Measurements from ENCODE around the gene RRBP1.
A peak's percentile ranks its signal among the peaks of the same experiment; 100 is the strongest.

The RRBP1 gene

DNA sequence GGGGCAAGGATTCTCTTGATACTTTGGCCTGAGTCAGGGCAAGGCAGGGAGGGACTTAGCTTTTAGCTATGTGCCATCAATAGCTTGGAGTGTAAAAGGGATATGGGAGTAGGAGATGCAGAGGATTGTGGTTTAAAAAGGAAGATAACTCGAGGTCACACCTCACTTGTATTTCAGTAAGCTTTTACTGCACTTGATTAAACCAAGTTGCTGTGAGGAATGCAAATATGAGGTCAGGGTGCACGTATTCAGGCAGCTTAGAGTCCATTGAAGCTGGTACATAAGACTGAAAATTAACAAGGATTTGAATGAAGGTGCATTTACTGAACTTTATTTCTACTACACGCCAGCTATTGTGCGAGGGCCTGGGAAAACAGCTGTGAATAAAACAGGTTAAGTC is 80.1 kb downstream of the RRBP1 start:
- no peak for DNase-seq

DNA sequence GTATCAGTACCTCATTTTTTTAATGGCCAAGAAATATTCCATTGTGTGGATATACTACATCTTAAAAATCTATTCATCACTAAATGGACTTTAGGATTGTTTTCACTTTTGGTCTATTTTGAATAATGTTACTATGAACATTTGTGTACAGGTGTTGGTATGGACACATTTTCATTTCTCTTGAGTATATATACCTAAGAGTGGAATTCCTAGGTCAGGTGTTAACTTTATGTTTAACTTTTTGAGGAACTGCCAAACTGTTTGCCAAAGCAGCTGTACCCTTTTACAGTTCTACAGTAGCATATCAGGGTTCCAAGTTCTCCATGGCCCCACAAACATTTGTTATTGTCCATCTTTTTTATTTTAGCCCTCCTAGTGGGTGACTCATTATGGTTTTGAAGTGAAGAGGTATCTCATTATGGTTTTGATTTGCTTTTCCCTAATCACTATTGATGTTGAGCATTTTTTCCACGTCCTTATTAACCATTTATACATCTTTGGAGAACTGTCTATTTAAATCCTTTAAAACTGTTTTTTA is 84.0 kb downstream of the RRBP1 start:
- DNase-seq, result no peak

DNA sequence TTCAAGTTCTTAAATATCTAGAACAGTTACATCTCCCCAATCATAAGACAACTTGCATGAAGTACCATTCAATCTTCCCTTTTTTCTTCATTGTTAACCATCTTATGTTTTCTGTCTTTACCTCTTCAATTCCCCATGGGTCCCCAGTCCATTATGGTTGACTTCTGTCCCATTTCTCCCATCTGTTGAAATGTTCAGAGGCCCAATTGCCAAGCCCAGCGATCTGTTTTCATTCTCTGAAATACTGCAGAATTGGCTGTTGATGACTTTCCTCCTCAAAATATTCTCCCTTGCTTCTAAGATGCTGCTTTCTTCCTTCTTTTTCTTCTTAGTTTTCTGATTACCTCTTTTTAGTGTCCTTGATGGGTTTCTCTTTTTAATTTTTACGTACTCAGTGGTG is 86.2 kb downstream of the RRBP1 start:
- DNase-seq, result no peak

DNA sequence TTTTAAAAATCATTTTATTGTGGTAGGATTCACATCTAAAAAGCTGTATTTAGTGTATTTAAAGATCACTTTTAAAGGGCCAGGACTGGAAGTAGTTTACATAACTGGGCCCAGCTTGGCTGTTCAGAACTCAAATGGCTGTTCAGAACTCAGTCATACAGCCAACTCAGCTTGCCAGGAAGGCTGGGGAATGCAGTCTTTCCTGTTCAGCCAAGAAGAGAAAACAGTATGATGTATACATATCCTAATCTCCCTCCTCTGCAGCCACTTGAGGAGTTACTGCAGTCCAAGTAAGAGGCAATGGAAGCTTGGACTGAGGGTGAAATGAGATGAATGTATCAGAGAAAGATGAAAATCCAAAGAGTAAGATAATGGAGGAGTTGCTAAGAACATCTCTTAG is 87.6 kb downstream of the RRBP1 start:
- DNase-seq, result no peak

DNA sequence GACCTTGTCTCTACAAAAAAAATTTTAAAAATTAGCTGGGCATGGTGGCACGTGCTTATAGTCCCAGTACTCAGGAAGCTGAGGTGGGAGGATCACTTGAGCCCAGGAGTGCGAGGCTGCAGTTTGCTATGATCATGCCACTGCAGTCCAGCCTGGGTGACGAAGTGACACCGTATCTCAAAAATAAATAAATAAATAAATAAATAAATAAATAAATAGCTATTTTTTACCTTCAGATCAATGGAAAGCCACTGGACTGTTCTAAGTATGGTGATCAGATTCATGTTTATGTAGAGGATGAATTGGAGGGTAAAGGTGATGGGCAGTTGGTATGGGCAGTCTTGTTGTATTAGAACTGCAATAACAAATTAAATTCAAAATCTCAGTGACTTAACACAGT is 88.1 kb downstream of the RRBP1 start:
- no peak for DNase-seq

DNA sequence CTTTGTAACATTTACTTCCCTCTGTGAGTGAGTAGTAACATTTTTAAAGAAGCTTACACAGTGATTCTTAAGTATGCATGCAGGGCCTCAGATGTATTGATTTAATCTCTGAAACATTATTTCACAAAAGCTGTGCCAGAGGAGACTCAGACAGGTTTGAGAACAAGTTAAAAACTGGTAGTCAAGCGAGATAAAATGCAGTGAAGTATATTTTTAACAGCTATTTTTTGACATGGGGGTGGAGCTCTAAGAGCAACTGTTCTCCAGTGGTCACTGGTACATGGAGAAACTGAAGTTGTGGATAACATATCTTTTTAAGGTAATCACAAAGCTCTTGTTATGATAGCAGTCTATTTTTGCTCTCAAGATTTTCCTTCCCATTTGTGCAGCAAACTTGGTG is 91.8 kb downstream of the RRBP1 start:
- DNase-seq, result no peak

DNA sequence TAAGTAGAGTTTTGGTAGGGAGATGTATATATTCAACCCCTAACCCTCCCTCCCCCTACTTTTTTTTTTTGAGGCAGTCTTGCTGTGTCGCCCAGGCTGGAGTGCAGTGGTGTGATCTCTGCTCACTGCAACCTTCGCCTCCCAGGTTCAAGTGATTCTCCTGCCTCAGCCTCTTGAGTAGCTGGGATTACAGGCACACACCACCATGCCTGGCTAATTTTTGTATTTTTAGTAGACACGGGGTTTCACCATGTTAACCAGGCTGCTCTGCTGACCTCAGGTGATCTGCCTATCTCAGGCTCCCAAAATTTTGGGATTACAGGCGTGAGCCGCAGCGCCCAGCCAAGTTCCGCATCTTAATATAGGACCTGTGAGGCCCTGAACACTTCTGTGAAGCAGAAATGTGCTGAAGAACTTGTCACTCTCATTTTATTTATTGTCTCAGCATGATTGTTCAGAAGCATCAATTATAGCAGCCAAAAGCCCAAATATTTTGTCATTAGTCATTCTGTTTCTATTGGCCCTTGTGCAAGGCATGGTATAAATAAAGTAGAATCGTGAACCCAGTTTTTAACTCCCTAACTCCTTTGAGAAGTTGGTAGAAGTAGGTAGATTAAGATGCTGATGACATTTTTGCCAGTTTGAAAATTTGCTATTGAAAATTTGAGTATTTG is 92.7 kb downstream of the RRBP1 start:
- DNase-seq, result no peak

DNA sequence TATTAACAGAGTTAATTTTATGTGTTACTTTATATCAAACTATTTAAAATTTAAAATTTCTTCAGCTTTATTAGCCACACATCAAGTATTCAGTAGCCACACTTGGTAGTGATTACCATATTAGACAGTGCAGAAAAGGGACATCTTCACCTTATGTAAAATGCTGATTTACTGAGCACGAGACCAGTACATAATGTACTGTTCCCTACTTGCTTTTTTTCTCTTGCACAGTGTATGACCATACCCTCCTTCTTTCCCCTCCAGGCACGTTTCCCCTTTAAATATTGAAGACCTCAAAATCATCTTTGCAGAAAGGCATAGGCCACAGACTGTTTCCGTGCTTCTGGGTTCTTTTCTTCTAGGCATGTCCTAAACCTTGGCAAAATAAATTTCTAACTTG is 94.2 kb downstream of the RRBP1 start:
- DNase-seq, result no peak

DNA sequence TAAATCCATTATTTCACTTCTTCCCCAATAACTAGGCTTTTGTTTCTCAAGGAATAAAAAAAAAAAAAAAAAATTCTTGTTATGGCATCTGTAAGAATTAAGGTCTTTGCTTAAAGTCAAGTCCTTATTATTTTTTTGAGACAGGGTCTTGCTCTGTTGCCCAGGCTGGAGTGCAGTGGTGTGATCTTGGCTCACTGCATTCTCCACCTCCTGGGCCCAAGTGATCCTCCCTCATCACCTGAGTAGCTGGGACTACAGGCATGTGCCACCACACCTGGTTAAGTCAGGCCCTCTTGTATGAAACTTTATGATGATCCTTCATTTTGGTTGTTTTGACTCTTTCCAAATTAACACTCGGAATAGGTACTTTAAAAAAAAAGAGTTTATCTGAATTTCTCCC is 94.9 kb downstream of the RRBP1 start:
- no peak for DNase-seq

DNA sequence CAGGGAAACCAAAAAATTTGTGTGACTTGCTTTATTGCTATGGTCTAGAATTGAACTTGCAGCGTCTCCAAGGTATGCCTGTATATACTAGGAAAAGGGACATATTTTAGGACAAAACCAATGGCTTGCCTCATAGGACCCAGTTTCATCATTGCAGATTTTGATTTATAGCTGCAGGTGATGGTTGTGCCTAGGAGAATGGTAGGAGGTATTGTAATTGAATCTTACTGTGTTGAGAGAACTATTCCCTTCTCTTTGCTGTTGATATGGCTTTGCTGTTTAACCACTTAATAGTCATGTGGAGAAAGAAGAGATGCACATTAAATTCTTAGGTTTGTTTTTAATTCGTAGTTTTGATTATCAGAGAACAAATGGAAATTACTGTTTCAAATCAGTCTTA is 95.8 kb downstream of the RRBP1 start:
- DNase-seq, result no peak

DNA sequence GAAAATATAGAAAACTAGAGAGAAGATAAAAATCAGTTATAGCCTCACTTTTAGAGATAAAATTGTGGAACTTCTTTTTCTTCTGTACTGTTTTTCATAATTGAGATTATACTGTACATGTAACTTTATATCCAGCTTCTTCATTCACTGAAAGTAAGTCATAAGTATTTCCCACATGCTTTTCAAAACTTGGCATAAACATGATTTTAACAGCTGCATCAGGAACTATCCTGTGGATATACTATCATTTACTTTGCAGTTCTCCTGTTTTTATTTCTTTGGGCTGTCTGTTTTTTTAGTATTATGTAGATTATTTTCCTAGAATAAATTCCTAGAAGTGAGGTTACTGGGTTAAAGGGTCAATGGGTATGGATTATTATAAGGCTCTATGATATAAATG is 97.4 kb downstream of the RRBP1 start:
- no peak for DNase-seq

DNA sequence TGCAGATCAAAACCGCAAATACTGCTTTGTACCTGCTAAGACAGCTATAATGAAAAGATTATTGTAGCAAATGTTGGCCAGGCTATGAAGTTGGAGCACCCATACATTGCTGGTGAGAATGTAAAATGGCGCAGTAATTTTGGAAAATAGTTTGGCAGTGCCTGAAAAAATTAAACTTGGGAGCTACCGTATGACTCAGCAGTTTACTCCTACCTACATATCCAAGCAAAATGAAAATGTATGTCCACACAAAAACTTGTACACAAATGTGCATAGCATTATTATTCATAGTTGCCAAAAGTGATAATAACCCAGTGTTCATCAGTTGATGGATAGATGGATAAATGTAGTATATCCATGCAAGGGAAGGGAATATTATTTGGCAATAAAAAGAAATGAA is 98.9 kb downstream of the RRBP1 start:
- DNase-seq, result no peak

DNA sequence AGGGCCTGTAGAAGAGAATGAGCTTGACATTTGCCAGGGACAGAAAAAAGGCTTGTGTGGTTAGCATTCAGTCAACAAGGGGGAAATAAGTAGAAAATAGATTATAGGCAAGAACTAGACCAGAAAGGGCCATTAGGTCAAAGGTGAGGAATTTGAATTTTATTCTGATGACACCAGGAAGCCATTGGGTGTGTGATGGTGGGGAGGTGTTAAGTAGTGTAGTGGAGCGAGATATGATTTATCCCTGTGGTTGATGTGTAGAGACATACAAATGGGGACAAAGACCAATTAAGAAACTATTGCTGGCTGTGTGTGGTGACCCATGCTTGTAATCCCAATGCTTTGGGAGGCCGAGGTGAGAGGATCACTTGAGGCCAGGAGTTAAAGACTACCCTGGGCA is 101.1 kb downstream of the RRBP1 start:
- no peak for DNase-seq

DNA sequence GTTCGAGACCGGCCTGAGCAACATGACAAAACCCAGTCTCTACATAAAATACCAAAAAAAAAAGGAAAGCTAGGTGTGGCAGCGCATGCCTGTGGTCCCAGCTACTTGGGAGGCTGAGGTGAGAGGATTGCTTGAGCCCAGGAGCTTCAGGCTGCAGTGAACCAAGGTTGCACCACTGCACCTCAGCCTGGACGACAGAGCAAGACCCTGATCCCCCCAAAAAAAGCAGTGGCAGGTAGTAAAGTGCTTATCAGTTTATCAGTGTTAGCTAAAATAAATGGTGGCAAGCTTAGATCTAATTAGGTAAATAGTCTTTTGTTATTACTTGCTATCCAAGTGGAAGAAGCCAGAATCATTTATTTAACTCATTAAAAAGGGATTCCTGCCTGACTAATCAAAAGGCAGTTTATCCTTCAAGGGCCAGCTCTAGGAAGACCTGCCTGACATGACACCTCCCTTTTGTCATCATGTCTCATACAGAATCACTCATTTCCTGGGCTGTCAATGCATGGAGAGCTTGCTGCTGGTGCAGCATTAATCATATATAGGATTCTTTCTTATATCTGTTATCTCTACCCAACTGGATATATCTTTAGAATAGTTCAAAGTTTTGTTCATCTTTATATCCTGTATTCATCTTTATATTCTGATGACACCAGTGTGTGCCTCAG is 102.5 kb downstream of the RRBP1 start:
- no peak for DNase-seq

DNA sequence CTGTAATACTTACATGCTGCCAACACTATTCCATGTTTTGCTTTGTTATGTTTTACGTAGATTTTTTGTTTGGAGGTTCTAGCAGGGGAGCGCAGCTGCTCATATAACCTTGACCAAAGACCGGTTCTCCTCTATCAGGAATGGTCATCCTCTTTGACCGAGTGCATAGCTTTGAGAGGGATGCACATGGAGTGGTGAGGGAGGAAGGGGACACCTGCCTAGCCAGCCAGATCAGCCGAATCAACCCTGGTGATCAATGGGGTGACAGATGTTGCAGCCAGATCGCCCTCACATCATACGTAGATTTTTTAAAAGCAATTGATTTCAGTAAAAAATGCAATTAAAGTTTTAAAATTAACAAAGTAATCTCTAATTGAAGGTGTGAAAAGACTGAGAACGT is 105.8 kb downstream of the RRBP1 start:
- no peak for DNase-seq

DNA sequence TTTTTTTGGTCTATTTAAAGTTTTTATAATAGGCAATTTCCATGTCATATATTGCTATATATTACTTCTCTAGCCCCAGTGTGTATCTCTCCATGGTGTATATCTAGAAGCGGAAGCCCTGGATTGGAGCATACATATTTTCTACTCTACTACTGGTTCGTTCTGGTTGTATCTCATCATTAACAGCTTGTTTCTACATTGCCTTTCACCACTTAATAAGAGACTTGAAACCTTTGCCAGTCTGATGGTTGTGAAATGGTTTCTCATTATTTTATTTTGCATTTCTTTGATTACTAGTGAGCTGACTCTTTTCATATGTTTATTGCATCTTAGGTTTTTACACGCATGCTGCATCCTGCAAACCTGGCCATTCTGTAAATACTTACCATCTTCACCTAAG is 108.6 kb downstream of the RRBP1 start:
- DNase-seq, result no peak

DNA sequence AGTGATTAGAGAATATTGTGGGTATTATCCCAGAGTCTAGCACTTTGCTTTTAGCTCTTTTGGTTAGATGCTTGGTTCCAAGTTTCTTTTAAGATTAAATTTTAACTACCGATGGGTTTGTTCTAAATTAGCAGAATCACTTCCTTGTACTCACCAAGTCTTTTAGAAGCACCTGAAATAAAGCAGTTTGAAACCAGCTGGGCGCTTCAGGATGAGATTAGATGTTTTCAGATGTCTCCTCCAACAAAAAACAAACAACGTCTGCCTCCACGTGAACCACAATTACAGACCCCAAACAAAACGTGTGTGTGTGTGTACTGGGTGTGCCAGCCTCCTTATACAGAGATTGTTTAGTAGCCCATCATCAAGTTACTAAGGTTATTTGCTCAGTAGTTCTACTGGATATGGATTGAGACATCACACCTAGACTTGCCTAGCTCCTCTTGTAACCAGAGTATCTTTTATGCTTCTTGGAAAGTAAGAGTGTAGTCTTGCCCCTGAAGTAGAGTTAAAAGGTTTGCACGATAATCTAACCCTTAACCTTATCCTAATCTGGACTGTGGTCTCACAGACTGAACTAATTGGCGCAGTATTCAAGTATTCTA is 109.9 kb downstream of the RRBP1 start:
- no peak for DNase-seq

DNA sequence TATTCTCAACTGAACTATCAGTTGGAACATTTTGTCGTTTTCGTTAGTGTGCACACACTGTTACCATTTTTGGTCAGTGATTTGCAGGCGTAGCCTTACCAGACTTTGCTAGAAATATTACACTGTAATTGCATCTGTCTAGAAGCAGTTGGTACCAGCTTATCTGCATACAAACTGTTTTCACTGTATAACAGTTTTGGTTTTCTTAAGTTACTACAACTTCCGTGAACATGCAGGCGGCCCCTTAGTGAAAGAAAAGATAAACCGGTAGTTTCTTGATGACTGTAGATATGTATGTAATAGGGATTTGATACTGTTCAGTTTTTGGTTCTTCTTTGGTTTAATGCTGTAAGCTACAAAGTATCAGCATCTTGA is 110.9 kb downstream of the RRBP1 start:
- no peak for DNase-seq

DNA sequence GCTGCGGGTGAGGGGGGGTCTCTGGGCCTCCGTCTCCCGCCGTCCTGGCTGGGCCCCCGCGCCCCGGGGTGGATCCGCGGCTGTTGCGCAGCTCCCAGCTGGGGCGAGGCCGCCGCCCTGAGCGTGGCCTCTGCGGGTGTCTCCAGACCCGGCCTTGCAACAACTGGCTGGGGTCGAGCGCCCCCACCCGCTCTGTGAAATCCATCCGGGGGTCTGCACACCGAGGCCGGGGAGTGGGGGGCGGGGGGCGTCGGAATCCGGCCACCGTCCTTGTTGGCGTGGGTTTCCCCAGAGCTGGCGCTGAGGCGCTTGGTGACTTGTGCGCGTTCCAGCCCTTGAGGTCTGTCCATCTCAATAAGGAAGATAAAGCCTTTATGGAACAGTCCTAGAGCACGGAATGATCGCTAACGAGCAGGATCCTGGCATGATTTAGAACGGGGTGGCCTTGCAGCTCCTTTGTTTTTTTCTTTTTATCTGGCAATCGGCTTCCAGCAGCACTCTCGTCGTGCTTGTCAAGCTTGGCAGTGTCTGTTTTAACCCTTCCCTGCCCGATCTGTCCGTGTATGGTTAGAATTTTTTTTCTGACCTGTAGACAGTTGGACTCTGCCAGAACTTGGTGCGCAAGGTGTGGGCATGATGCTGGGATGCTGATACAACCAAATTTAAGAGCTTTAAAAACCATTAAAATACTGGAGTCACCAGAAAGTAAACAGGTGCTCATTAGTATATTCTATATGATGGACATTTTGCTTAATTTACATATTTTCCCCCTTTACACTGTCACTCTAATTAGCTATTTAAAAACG is 111.5 kb downstream of the RRBP1 start:
- DNase-seq, result peak; percentile 67

DNA sequence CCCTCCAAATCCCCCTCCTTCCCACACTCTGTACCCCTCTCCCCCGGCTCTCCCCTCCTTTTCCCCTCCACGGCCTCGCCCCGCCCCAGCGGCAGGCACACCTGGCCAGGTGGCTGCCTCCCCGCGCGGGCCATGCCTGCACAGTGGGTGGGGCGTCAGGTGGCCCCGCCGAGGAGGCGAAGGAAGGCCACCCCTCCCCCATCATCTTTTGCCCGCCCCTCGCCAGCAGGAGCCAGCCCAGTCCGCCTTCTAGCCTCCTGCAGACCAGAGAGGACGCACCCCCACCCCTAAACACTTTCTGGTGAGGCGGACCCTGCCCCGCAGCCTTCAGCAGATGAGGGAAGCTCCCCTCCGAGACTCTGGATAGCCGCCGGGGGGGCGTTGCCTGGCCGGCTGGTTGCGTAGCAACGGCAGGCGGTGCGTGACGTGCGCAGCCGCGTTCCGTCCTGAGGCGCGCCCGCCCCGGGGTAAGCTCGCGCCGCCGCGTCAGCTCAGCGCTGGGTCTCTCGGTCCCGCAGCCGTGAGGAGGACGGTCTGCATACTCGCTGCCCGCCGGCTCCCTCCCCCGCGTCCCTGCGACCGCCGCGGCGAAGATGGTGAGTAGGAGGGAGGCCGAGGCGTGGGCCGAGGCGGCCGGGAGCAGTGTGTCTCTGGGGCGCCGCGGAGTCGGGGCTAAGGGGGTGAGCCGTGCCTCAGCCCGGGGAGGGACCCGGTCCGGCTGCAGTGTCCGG is 112.3 kb downstream of the RRBP1 start, which contains the start of gene DSTN:
Gene DSTN, plus strand, starts transcription at position 460 of the 731 bp plus-strand sequence. Its CDS starts 134 bp downstream, at position 594.
- DNase-seq, result peak; percentile 92

DNA sequence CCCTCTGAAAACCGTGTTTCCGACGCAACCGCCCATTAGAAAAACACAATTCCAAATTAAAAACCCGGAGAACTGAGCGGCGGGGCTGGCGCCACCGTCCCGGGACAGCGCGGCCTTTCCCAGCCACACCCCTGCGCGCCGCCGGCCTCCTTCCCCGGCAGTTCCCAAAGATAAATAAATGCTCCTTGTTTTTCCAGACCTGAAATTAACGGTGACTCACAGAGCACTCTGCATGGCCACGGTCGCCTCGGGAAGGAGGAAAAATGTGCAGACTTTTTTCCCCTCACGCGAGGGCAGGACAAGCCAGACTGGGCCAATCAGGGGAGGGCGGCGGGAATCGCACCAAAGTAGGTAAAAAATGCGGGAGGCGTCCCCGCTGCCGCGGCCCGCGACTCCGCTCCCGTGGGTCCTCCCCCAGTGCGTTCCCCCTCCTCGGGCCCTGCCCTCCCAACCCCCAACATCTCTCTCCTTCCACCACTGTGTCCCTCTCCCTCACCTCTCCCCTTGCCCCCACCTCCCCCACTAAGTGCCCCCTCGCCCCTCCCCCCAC is 113.0 kb downstream of the RRBP1 start:
- peak; percentile 44 for DNase-seq

DNA sequence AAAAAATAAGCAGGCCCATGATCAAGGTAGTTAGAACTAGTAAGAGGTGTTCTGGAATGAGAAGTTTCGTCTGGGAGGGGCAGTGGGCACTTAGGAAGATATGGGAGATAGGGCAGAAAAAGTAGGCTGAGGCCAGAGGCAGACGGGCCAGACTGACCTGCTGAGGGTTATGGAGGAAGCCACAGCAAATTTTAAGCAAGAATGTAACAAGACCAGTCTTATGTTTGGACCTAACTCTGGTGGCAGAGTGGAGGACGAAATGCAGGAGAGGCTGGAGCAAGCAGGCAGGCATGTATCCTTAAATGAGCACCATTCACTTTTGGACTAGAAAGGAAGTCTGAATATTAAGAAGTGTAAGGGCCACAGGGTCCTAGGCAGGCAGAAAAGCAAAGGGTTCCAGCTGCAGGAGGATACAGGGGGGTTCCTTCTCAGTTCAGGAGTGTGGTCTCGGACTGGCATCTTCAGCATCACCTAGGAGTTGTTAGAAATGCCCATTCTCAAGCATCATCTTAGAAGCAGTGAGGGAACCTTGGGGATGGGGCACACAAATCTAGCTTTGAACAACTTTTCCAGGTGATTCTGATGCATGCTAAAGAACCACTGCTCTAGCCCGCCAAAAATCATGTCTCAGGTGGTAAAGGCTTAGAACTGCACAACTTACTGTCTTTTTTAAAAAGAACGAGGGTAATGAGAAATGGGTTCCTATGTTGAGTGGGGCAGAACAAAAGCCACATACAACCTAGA is 113.8 kb downstream of the RRBP1 start:
- DNase-seq, result no peak

Measured in midbrain (tissue), 1 donor.